Lower lobe of right lung (tissue), 2 donors: Measurements from ENCODE around the gene THSD7A. TPM values are rescaled to one million over a fixed set of nuclear protein-coding genes. Genes with fewer than 3 reads are reported as not detected.

Experiments
- ATAC-seq, 2 donors: fragments of 200-7000 bp; cut with Tn5 transposase; one replicate each; pipeline ENCODE4 v1.9.1; 2020 to 2022; ENCODE audit warnings: mild to moderate bottlenecking in 2 of 2, moderate library complexity in 2 of 2
- DNase-seq: peaks from one replicate; pipeline ENCODE4 v3.0.0-alpha.2; 2020
- H3K27ac ChIP-seq: fragments of 200-600 bp; one replicate; pipeline ENCODE4 v1.8.0; 2022
- H3K27me3 ChIP-seq: fragments of 200-600 bp; one replicate; pipeline ENCODE4 v1.8.0; 2022; ENCODE audit warnings: low read depth
- H3K36me3 ChIP-seq: fragments of 200-600 bp; one replicate; pipeline ENCODE4 v1.8.0; 2022; ENCODE audit warnings: mild to moderate bottlenecking
- H3K4me1 ChIP-seq: fragments of 200-600 bp; one replicate; pipeline ENCODE4 v1.8.0; 2022
- H3K4me3 ChIP-seq: fragments of 200-600 bp; one replicate; pipeline ENCODE4 v1.8.0; 2022; ENCODE audit warnings: mild to moderate bottlenecking
- H3K9me3 ChIP-seq: fragments of 200-600 bp; one replicate; pipeline ENCODE4 v1.8.0; 2022
- intact Hi-C: fragments of 100-400 bp; cut with DNase I; formaldehyde crosslinking; loops from one replicate; pipeline ENCODE4 v1.11.0; 2022
- total RNA-seq: library from RNA; stranded (reverse); fragmentation: NEBNext Ultra II Directional; extraction: Animal tissue kit (Norgen Biotek cat#: 25700); gene quantifications from one replicate; pipeline ENCODE4 v1.2.1, GENCODE V29; 2021
- TF ChIP-seq, protein P1 (sequence below): fragments of 200-600 bp; IDR thresholded peaks from one replicate; pipeline ENCODE4 v1.8.0; 2022; ENCODE audit warnings: antibody characterized with exemption, mild to moderate bottlenecking
- donor health status: DM: no; HTN: yes; CAD: no; lungs with severe emphysema.

THSD7A gene
- total RNA-seq, 1 donor from 2014 or later = 7.2 TPM

DNA sequence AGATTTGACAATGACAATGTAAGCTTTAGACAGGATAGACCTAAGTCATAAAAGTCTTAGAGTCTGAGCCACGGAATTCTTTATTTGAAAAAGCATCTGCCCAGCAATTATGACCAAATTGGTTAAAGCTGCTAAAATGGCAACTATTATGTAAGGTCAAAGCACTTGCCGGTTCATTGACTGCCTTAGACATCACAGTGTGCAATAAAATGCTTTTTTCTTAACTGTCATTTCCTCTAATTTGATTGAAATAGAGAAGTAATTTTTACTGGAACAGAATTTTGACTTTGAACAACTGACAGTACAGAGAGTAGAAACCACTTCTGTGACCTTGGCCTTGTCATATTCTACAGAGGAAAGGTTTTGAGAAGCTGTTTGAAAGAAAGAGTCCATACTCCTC is 142.9 kb downstream of the THSD7A start:
- ATAC-seq = no peak
- DNase-seq = no peak

DNA sequence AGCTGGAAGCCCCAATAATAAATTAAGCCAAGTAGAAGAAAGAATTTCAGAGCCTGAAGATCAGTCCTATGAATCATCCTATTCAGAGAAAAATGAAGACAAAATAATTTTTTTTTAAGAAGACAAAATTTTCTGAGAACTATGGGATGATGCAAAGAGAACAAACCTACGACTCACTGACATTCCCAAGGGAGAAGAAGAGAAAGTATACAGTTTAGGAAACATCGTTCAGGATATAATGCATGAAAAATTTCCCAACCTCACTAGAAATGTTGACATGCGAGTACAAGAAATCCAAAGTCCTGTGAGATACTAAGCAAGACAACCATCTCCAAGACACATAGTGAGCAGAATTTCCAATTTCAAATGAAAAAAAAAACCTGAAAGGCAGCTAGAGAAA is 150.5 kb downstream of the THSD7A start:
- Histone ChIP-seq H3K27ac (no peak overlapping the region), H3K4me3 (no peak overlapping the region), H3K4me1 (no peaks in the 10 kb centered on the region), H3K9me3 (peaks cover 35% of the 10 kb centered on the region), H3K36me3 (no peaks in the 10 kb centered on the region), H3K27me3 (no peaks in the 10 kb centered on the region)
- TF ChIP-seq, protein P1, sequence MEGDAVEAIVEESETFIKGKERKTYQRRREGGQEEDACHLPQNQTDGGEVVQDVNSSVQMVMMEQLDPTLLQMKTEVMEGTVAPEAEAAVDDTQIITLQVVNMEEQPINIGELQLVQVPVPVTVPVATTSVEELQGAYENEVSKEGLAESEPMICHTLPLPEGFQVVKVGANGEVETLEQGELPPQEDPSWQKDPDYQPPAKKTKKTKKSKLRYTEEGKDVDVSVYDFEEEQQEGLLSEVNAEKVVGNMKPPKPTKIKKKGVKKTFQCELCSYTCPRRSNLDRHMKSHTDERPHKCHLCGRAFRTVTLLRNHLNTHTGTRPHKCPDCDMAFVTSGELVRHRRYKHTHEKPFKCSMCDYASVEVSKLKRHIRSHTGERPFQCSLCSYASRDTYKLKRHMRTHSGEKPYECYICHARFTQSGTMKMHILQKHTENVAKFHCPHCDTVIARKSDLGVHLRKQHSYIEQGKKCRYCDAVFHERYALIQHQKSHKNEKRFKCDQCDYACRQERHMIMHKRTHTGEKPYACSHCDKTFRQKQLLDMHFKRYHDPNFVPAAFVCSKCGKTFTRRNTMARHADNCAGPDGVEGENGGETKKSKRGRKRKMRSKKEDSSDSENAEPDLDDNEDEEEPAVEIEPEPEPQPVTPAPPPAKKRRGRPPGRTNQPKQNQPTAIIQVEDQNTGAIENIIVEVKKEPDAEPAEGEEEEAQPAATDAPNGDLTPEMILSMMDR = no peak
- DNase-seq (no peak), ATAC-seq (no peak)
- intact Hi-C loops = no loop called here

More for the DNA sequence above, 142.9 kb downstream of the THSD7A start:
- Histone ChIP-seq H3K36me3 (no peaks in the 10 kb centered on the region), H3K27ac (no peak overlapping the region), H3K27me3 (no peaks in the 10 kb centered on the region), H3K9me3 (peaks cover 5% of the 10 kb centered on the region), H3K4me1 (no peaks in the 10 kb centered on the region), H3K4me3 (no peak overlapping the region)
- TF ChIP-seq, protein P1 = no peak
- intact Hi-C loops = no loop called here

GRCh38 chr7:11675163-11675562 is 156.8 kb downstream of the THSD7A start:
- H3K9me3 ChIP-seq = peaks cover 15% of the 10 kb centered on the region
- ATAC-seq (no peak), DNase-seq (no peak)
- H3K4me3 ChIP-seq = no peak overlapping the region
- no peak overlapping the region for H3K27ac ChIP-seq
- TF ChIP-seq, protein P1 = no peak
- no peaks in the 10 kb centered on the region for H3K27me3 ChIP-seq
- no peaks in the 10 kb centered on the region for H3K4me1 ChIP-seq
- intact Hi-C loops = no loop called here
- no peaks in the 10 kb centered on the region for H3K36me3 ChIP-seq

GRCh38 chr7:11668727-11669126 is 163.3 kb downstream of the THSD7A start:
- H3K36me3 ChIP-seq = no peaks in the 10 kb centered on the region
- DNase-seq (no peak), ATAC-seq (no peak)
- no peak overlapping the region for H3K4me3 ChIP-seq
- TF ChIP-seq, protein P1 = no peak
- H3K4me1 ChIP-seq = no peaks in the 10 kb centered on the region
- H3K9me3 ChIP-seq = no peaks in the 10 kb centered on the region
- H3K27ac ChIP-seq = no peak overlapping the region
- intact Hi-C loops = no loop called here
- no peaks in the 10 kb centered on the region for H3K27me3 ChIP-seq

DNA sequence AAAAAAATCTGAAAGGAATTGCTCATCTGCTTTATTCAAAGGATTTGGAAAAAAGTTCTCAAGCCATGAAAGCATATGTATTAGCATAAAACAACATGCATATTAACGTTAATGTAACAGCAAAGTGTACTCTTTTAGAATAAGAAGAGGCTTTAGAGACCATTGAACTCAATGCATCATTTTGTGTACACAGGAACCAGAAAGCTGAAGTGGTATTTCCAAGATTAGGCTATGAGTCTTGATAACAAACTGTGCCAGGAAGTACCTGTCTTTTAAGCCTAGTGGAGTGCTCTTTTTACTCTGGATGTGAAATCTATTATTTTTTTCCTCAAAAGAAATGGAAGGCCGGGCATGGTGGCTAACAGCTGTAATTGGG is 164.2 kb downstream of the THSD7A start:
- H3K36me3 ChIP-seq = no peaks in the 10 kb centered on the region
- peak; percentile 78 to 94 for ATAC-seq
- intact Hi-C loops = no loop called here
- H3K4me1 ChIP-seq = no peaks in the 10 kb centered on the region
- no peak for DNase-seq
- TF ChIP-seq, protein P1 = no peak
- no peaks in the 10 kb centered on the region for H3K27me3 ChIP-seq
- H3K27ac ChIP-seq = no peak overlapping the region
- no peaks in the 10 kb centered on the region for H3K9me3 ChIP-seq
- H3K4me3 ChIP-seq = no peak overlapping the region
